Measurements from ENCODE around the gene LGR4. TPM values are rescaled to one million over a fixed set of nuclear protein-coding genes. Genes with fewer than 3 reads are reported as not detected.

LGR4 gene
- total RNA-seq, 5 donors from 2014 or later (not counting 1 experiment from before 2014, with no cell fraction given), result 0.68 to 2.4 (median 1.2) TPM

- Histone ChIP-seq H3K27ac (ENCODE audit: low read length) (no peak overlapping the region), H3K9me3 (no peaks in the 10 kb centered on the region), H3K4me1 (ENCODE audit: control insufficient read depth in 1 of 2, extremely low read depth in 1 of 2, insufficient read depth in 2 of 2, low read length in 2 of 2) (peaks cover 2 to 13% of the 10 kb centered on the region in 2 experiments), H3K27me3 (replicated peaks in 1 of 2; ENCODE audit: control insufficient read depth in 2 of 2, extremely low read depth in 1 of 2, insufficient read depth in 2 of 2, low read length in 1 of 2) (peaks cover 0 to 13% of the 10 kb centered on the region in 2 experiments), H3K36me3 (ENCODE audit: control insufficient read depth in 2 of 2, extremely low read depth in 1 of 2, insufficient read depth in 1 of 2, low read length in 1 of 2) (no peaks in the 10 kb centered on the region), H3K4me3 (ENCODE audit: control insufficient read depth in 1 of 2, extremely low read depth in 1 of 2, low read length in 1 of 2) (peak overlapping the region; percentile 45 to 75)
- Mint-ChIP-seq H3K27me3 (peaks cover 21 to 24% of the 10 kb centered on the region in 2 donors), H3K27ac (peak overlapping the region; percentile 34 to 58), H3K36me3 (no peaks in the 10 kb centered on the region), H3K4me1 (peaks cover 17 to 23% (median 18%) of the 10 kb centered on the region in 3 donors), H3K9me3 (no peaks in the 10 kb centered on the region), H3K4me3 (peak overlapping the region; percentile 83 to 86 (median 84))
- no peak for ATAC-seq (replicated peaks in 1 of 4)
- CTCF ChIA-PET, result interaction anchor here (0.6 to 2.6 kb wide), 2 partner anchors 25 to 27 kb away, joined by 3 to 13 read pairs; no protein-coding TSS in a partner anchor
- 43% methylated on average over 19 of the region's 21 CpGs for WGBS (ENCODE audit: insufficient coverage)
- POLR2A ChIA-PET, result no interaction called here
- DNase-seq, result peak in 3 of 35 experiments; percentile 2 to 11 (median 3)
Observed at GRCh38 chr11:27470826-27471588, 1.6 kb downstream of the LGR4 start.

- H3K27me3 Mint-ChIP-seq, result peaks cover 21 to 30% of the 10 kb centered on the region in 2 donors
- 100% methylated on average over 2 of the region's 3 CpGs for WGBS (ENCODE audit: insufficient coverage)
- peaks cover 17 to 23% (median 18%) of the 10 kb centered on the region in 3 donors for H3K4me1 Mint-ChIP-seq
- no peaks in the 10 kb centered on the region for H3K36me3 Mint-ChIP-seq
- Histone ChIP-seq H3K27ac (ENCODE audit: low read length) (no peak overlapping the region), H3K4me1 (ENCODE audit: control insufficient read depth in 1 of 2, extremely low read depth in 1 of 2, insufficient read depth in 2 of 2, low read length in 2 of 2) (peaks cover 2 to 13% of the 10 kb centered on the region in 2 experiments), H3K36me3 (ENCODE audit: control insufficient read depth in 2 of 2, extremely low read depth in 1 of 2, insufficient read depth in 1 of 2, low read length in 1 of 2) (no peaks in the 10 kb centered on the region), H3K4me3 (ENCODE audit: control insufficient read depth in 1 of 2, extremely low read depth in 1 of 2, low read length in 1 of 2) (no peak overlapping the region), H3K9me3 (no peaks in the 10 kb centered on the region), H3K27me3 (replicated peaks in 1 of 2; ENCODE audit: control insufficient read depth in 2 of 2, extremely low read depth in 1 of 2, insufficient read depth in 2 of 2, low read length in 1 of 2) (peaks cover 0 to 13% of the 10 kb centered on the region in 2 experiments)
- H3K27ac Mint-ChIP-seq, result no peak overlapping the region
- ATAC-seq (replicated peaks in 1 of 4) (no peak), DNase-seq (no peak)
- CTCF ChIA-PET, result no interaction called here
- no peaks in the 10 kb centered on the region for H3K9me3 Mint-ChIP-seq
- H3K4me3 Mint-ChIP-seq, result peak overlapping the region in 2 of 3 donors; percentile 83 to 86
- POLR2A ChIA-PET, result no interaction called here
Observed at GRCh38 chr11:27470166-27470565, 2.4 kb downstream of the LGR4 start.

- H3K27ac ChIP-seq (ENCODE audit: low read length), result no peak overlapping the region
- H3K4me3 Mint-ChIP-seq, result no peak overlapping the region
Observed at GRCh38 chr11:27468995-27469695, 3.4 kb downstream of the LGR4 start.

GRCh38 chr11:27468209-27468994, 4.2 kb downstream of the LGR4 start:
- no peak overlapping the region for H3K4me3 ChIP-seq (ENCODE audit: control insufficient read depth in 1 of 2, extremely low read depth in 1 of 2, low read length in 1 of 2)
- H3K27ac Mint-ChIP-seq, result no peak overlapping the region
- peaks cover 19 to 35% of the 10 kb centered on the region in 2 donors for H3K27me3 Mint-ChIP-seq
- no peaks in the 10 kb centered on the region for H3K36me3 ChIP-seq (ENCODE audit: control insufficient read depth in 2 of 2, extremely low read depth in 1 of 2, insufficient read depth in 1 of 2, low read length in 1 of 2)
- no peak overlapping the region for H3K4me3 Mint-ChIP-seq
- POLR2A ChIA-PET, result no interaction called here
- CTCF ChIA-PET, result interaction anchor here (1.2 to 1.3 kb wide), 2 partner anchors 15 to 28 kb away, joined by 3 to 6 read pairs; no protein-coding TSS in a partner anchor
- no peaks in the 10 kb centered on the region for H3K9me3 ChIP-seq
- ATAC-seq (replicated peaks in 1 of 4) (no peak), DNase-seq (no peak)
- 90% methylated on average over 3 of the region's 5 CpGs for WGBS (ENCODE audit: insufficient coverage)
- no peaks in the 10 kb centered on the region for H3K9me3 Mint-ChIP-seq
- H3K36me3 Mint-ChIP-seq, result no peaks in the 10 kb centered on the region
- peaks cover 17 to 22% (median 17%) of the 10 kb centered on the region in 3 donors for H3K4me1 Mint-ChIP-seq
- peaks cover 2 to 13% of the 10 kb centered on the region in 2 experiments for H3K4me1 ChIP-seq (ENCODE audit: control insufficient read depth in 1 of 2, extremely low read depth in 1 of 2, insufficient read depth in 2 of 2, low read length in 2 of 2)
- no peak overlapping the region for H3K27ac ChIP-seq (ENCODE audit: low read length)
- H3K27me3 ChIP-seq (replicated peaks in 1 of 2; ENCODE audit: control insufficient read depth in 2 of 2, extremely low read depth in 1 of 2, insufficient read depth in 2 of 2, low read length in 1 of 2), result peaks cover 0 to 13% of the 10 kb centered on the region in 2 experiments

More at GRCh38 chr11:27468995-27469695, 3.4 kb downstream of the LGR4 start:
- Mint-ChIP-seq H3K4me1 (peaks cover 17 to 23% (median 18%) of the 10 kb centered on the region in 3 donors), H3K9me3 (no peaks in the 10 kb centered on the region), H3K36me3 (no peaks in the 10 kb centered on the region), H3K27me3 (peaks cover 21 to 32% of the 10 kb centered on the region in 2 donors), H3K27ac (no peak overlapping the region)
- WGBS (ENCODE audit: insufficient coverage), result 100% methylated on average over 3 of the region's 8 CpGs
- DNase-seq (no peak), ATAC-seq (replicated peaks in 1 of 4) (no peak)
- CTCF ChIA-PET, result interaction anchor here (1.2 to 1.3 kb wide), 2 partner anchors 15 to 28 kb away, joined by 3 to 6 read pairs; no protein-coding TSS in a partner anchor
- H3K36me3 ChIP-seq (ENCODE audit: control insufficient read depth in 2 of 2, extremely low read depth in 1 of 2, insufficient read depth in 1 of 2, low read length in 1 of 2), result no peaks in the 10 kb centered on the region
- no peaks in the 10 kb centered on the region for H3K9me3 ChIP-seq
- no peak overlapping the region for H3K4me3 ChIP-seq (ENCODE audit: control insufficient read depth in 1 of 2, extremely low read depth in 1 of 2, low read length in 1 of 2)
- peaks cover 2 to 13% of the 10 kb centered on the region in 2 experiments for H3K4me1 ChIP-seq (ENCODE audit: control insufficient read depth in 1 of 2, extremely low read depth in 1 of 2, insufficient read depth in 2 of 2, low read length in 2 of 2)
- POLR2A ChIA-PET, result no interaction called here
- H3K27me3 ChIP-seq (replicated peaks in 1 of 2; ENCODE audit: control insufficient read depth in 2 of 2, extremely low read depth in 1 of 2, insufficient read depth in 2 of 2, low read length in 1 of 2), result peaks cover 0 to 13% of the 10 kb centered on the region in 2 experiments

GRCh38 chr11:27467181-27467913, 5.2 kb downstream of the LGR4 start:
- no peak for ATAC-seq (replicated peaks in 1 of 4)
- Histone ChIP-seq H3K9me3 (no peaks in the 10 kb centered on the region), H3K27me3 (replicated peaks in 1 of 2; ENCODE audit: control insufficient read depth in 2 of 2, extremely low read depth in 1 of 2, insufficient read depth in 2 of 2, low read length in 1 of 2) (peaks cover 0 to 11% of the 10 kb centered on the region in 2 experiments), H3K4me3 (ENCODE audit: control insufficient read depth in 1 of 2, extremely low read depth in 1 of 2, low read length in 1 of 2) (no peak overlapping the region), H3K27ac (ENCODE audit: low read length) (no peak overlapping the region), H3K4me1 (ENCODE audit: control insufficient read depth in 1 of 2, extremely low read depth in 1 of 2, insufficient read depth in 2 of 2, low read length in 2 of 2) (peaks cover 2 to 10% of the 10 kb centered on the region in 2 experiments), H3K36me3 (ENCODE audit: control insufficient read depth in 2 of 2, extremely low read depth in 1 of 2, insufficient read depth in 1 of 2, low read length in 1 of 2) (no peaks in the 10 kb centered on the region)
- Mint-ChIP-seq H3K4me3 (no peak overlapping the region), H3K4me1 (peaks cover 14% of the 10 kb centered on the region in 3 donors), H3K27me3 (peaks cover 18 to 38% of the 10 kb centered on the region in 2 donors), H3K27ac (no peak overlapping the region), H3K9me3 (no peaks in the 10 kb centered on the region), H3K36me3 (no peaks in the 10 kb centered on the region)
- ChIA-PET CTCF (no interaction called here), POLR2A (no interaction called here)
- WGBS (ENCODE audit: insufficient coverage), result 92% methylated on average over 4 of the region's 13 CpGs
- no peak for DNase-seq
